ENCODE data around the gene ASXL2.
"Not testable (repeated sequence)": the region's sequence is repeated elsewhere in the genome, so short reads cannot be mapped to it uniquely, and the experiment has no call there.

Gene ASXL2

DNA sequence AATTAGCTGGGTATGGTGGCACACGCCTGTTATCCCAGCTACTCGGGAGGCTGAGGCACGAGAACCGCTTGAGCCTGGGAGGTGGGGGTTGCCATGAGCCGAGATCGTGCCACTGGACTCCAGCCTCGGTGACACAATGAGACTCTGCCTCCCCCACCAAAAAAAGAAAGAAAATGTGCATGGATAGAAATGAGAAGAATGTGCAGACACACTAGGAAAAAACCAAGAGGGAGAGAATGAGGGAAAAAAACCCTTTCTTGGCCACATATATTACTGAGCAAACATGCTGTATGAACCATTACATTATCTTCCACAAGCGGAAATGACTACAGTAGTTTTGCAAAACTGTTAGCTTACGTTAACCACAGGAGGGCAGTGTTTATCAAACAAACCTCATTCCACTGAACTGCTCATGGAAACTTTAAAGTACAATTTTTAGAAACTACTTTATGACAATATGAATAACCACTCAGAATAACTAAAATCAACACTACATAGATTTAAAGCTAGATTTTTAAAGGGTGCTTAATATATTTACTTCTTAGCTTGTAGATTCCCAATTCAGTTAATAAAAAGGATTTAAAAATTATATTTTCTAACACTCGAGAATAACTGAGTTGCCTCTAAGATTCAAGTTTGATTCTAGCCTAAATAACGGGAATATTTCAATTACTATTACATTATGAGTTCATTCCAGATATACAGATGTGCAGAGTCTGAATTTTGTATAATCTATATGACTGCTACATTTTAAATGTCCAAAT lies 26.4 kb downstream of the ASXL2 start:
- peaks cover 4% of the 10 kb centered on the region for H3K36me3 ChIP-seq (ENCODE audit: insufficient read depth, low read length)
- H3K4me1 ChIP-seq (ENCODE audit: control insufficient read depth, insufficient read depth, low read length): peaks cover 10% of the 10 kb centered on the region
- no peaks in the 10 kb centered on the region for H3K9me3 ChIP-seq (replicated peaks; ENCODE audit: low read length)
- H3K9ac ChIP-seq (ENCODE audit: low read depth, low read length): peak overlapping the region; percentile 3
- peak overlapping the region; percentile 49 for H3K4me2 ChIP-seq (ENCODE audit: low read length)
- H3K27me3 ChIP-seq (ENCODE audit: control insufficient read depth, insufficient read depth, low read length): no peaks in the 10 kb centered on the region
- H3K4me3 ChIP-seq (ENCODE audit: low read length): no peak overlapping the region

DNA sequence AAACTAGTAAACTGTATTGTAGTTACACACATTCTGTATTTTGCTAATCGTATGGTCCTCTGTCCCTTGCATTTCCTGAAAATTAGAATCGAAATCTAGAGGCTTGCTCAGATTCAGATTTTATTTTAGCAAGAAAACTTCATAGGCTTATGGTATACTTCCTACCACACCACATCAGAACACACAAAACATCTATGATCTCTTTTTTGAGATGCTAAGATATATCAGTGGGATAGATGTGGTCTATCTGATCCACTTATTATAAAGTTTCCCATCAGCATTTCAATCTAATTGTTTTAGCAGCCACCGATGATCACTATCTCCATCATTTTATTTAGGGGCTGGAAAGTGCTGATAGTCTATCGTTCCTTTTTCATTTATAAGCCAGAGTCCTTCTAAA lies 27.9 kb downstream of the ASXL2 start:
- H3K4me2 ChIP-seq (ENCODE audit: low read length); H3K27me3 ChIP-seq (ENCODE audit: control insufficient read depth, insufficient read depth, low read length); H3K36me3 ChIP-seq (ENCODE audit: insufficient read depth, low read length); H3K4me3 ChIP-seq (ENCODE audit: low read length); H3K4me1 ChIP-seq (ENCODE audit: control insufficient read depth, insufficient read depth, low read length); H3K9ac ChIP-seq (ENCODE audit: low read depth, low read length); H3K9me3 ChIP-seq (replicated peaks; ENCODE audit: low read length): not testable (repeated sequence)

DNA sequence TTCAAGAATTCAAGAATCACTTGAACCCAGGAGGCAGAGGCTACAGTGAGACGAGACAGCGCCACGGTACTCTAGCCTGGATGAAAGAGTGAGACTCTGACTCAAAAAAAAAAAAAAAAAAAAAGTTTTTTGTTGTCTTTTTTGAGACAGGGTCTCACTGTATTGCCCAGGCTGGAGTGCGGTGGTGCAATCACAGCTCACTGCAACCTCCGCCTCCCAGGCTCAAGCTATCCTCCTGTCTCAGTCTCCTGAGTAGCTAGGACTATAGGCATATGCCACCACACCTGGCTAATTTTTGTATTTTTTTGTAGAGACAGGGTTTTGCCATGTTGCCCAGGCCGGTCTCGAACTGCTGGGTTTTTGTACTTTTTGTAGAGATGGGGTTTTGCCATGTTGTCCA lies 28.9 kb downstream of the ASXL2 start:
- not testable (repeated sequence) for H3K4me2 ChIP-seq (ENCODE audit: low read length); H3K4me3 ChIP-seq (ENCODE audit: low read length); H3K9me3 ChIP-seq (replicated peaks; ENCODE audit: low read length); H3K9ac ChIP-seq (ENCODE audit: low read depth, low read length); H3K27me3 ChIP-seq (ENCODE audit: control insufficient read depth, insufficient read depth, low read length); H3K36me3 ChIP-seq (ENCODE audit: insufficient read depth, low read length)
- peaks cover 14% of the 10 kb centered on the region for H3K4me1 ChIP-seq (ENCODE audit: control insufficient read depth, insufficient read depth, low read length)

DNA sequence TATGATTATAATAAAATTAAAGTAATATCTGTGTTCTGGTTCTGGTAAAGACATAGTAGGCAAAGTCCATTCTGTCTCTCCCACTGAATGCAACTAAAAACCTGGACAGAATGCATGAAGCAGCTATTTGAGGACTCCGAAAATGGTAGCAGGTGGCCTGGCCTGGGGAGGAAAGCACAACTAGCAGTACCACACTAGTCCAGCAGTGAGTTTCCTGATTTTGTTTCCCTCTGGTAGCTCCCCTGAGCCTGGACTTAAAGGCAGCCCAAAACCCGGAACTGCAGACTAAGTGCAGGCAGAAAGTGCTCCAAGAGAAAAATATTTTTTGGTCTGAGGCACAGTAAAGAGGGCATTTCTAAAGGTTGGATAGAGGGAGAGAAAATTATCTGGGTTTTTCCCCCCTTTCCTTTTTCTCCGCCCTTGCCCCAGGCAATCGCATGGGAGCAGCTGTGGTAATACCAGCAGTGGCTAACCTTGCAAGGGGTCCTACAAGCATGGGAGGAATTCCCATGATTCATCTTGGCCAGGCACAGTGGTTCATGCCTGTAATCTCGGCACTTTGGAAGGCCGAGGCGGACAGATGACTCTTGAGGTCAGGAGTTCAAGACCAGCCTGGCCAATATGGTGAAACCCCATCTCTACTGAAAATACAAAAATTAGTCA lies 32.3 kb downstream of the ASXL2 start:
- no peak overlapping the region for H3K9ac ChIP-seq (ENCODE audit: low read depth, low read length)

DNA sequence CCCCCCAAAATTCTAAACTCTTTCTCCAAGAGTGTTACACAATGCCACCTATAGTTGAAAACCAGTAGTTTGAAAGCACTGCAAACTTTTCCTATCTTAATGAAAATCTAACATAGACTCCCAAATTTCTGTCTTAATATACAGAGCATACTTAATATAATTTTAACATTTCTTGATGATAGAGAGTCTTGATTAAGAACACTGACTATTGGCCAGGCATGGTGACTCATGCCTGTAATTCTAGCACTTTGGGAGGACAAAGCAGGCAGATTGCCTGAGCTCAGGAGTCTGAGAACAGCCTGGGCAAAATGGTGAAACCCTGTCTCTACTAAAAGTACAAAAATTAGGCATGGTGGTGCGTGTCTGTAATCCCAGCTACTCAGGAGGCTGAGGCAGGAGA lies 34.2 kb downstream of the ASXL2 start:
- H3K4me3 ChIP-seq (ENCODE audit: low read length): no peak overlapping the region
- peaks cover 7% of the 10 kb centered on the region for H3K4me1 ChIP-seq (ENCODE audit: control insufficient read depth, insufficient read depth, low read length)
- H3K36me3 ChIP-seq (ENCODE audit: insufficient read depth, low read length): peaks cover 5% of the 10 kb centered on the region
- H3K9ac ChIP-seq (ENCODE audit: low read depth, low read length): no peak overlapping the region
- no peaks in the 10 kb centered on the region for H3K9me3 ChIP-seq (replicated peaks; ENCODE audit: low read length)
- H3K4me2 ChIP-seq (ENCODE audit: low read length): no peak overlapping the region
- H3K27me3 ChIP-seq (ENCODE audit: control insufficient read depth, insufficient read depth, low read length): no peaks in the 10 kb centered on the region

More for the DNA sequence above, 32.3 kb downstream of the ASXL2 start:
- H3K4me2 ChIP-seq (ENCODE audit: low read length): no peak overlapping the region
- no peaks in the 10 kb centered on the region for H3K27me3 ChIP-seq (ENCODE audit: control insufficient read depth, insufficient read depth, low read length)
- peaks cover 7% of the 10 kb centered on the region for H3K4me1 ChIP-seq (ENCODE audit: control insufficient read depth, insufficient read depth, low read length)
- H3K36me3 ChIP-seq (ENCODE audit: insufficient read depth, low read length): no peaks in the 10 kb centered on the region
- H3K9me3 ChIP-seq (replicated peaks; ENCODE audit: low read length): no peaks in the 10 kb centered on the region
- no peak overlapping the region for H3K4me3 ChIP-seq (ENCODE audit: low read length)

DNA sequence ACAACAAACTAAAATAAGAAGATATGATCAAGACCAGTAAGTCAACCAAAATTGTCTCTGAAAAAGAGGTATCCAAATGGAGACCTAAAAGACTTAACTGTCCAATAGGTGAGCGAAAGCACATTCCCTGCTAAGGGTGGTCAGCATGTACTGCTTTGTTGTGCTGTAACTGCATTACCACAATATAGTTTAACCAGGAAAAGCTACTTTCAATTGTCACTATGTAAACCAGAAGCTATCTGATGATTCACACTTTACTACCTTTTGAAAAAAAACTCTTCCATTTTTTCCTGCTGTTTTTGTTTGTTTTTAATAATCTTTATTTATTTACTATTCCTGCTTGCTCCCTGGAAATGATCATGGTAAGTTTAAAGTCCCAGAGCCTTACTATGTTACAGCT lies 36.1 kb downstream of the ASXL2 start:
- peaks cover 5% of the 10 kb centered on the region for H3K36me3 ChIP-seq (ENCODE audit: insufficient read depth, low read length)
- H3K27me3 ChIP-seq (ENCODE audit: control insufficient read depth, insufficient read depth, low read length): no peaks in the 10 kb centered on the region
- no peak overlapping the region for H3K4me3 ChIP-seq (ENCODE audit: low read length)

DNA sequence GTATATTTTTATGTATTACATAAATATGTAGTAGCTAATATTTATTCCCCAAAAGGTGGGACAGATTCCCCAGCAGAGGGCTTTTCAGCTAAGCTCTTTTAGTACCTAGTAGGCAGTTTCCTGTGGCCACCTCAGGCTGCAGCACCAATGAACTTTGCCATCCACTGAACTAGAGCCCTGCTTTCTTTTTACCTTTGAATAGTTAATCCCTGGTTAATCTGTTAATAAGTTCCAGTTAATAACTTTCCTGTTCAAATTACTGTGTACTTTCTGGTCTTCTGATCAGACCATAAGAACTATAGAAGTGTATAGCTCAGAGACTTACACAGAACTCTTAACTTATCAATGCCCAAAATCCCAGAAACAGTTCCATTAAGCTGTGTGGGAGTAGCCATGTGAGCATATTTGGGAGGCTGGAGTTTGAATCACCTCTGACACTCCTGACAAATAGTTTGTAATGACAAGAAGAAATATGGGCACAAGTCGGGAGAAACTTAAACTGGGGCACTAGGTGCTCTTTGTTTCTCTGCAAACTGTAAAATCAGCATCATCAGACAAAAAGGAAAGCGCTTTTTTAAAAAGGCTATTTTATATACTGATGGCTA lies 40.0 kb downstream of the ASXL2 start:
- Histone ChIP-seq H3K9me3 (replicated peaks; ENCODE audit: low read length) (no peaks in the 10 kb centered on the region), H3K9ac (ENCODE audit: low read depth, low read length) (no peak overlapping the region), H3K4me1 (ENCODE audit: control insufficient read depth, insufficient read depth, low read length) (no peaks in the 10 kb centered on the region), H3K4me2 (ENCODE audit: low read length) (no peak overlapping the region), H3K36me3 (ENCODE audit: insufficient read depth, low read length) (peaks cover 9% of the 10 kb centered on the region), H3K27me3 (ENCODE audit: control insufficient read depth, insufficient read depth, low read length) (no peaks in the 10 kb centered on the region), H3K4me3 (ENCODE audit: low read length) (no peak overlapping the region)

More for the DNA sequence above, 36.1 kb downstream of the ASXL2 start:
- Histone ChIP-seq H3K4me1 (ENCODE audit: control insufficient read depth, insufficient read depth, low read length) (peaks cover 7% of the 10 kb centered on the region), H3K9me3 (replicated peaks; ENCODE audit: low read length) (no peaks in the 10 kb centered on the region), H3K9ac (ENCODE audit: low read depth, low read length) (no peak overlapping the region), H3K4me2 (ENCODE audit: low read length) (no peak overlapping the region)

DNA sequence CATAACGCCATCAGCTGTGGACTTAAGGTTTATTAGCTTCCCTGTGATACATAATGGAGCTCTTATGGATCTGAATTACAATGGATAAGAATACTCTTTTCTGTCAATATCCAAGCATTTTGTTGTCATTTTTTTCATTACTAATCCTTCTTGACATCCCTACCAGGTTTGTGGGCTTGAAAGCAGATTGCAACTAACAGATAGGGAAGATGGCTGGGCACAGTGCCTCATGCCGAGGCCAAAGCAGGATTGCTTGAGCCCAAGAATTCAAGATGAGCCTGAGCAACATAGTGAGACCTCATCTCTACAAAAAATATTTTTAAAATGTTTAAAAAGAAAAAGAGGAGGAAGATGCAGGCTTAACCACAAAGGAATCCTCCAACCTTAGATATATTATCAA lies 42.4 kb downstream of the ASXL2 start:
- peaks cover 21% of the 10 kb centered on the region for H3K36me3 ChIP-seq (ENCODE audit: insufficient read depth, low read length)

DNA sequence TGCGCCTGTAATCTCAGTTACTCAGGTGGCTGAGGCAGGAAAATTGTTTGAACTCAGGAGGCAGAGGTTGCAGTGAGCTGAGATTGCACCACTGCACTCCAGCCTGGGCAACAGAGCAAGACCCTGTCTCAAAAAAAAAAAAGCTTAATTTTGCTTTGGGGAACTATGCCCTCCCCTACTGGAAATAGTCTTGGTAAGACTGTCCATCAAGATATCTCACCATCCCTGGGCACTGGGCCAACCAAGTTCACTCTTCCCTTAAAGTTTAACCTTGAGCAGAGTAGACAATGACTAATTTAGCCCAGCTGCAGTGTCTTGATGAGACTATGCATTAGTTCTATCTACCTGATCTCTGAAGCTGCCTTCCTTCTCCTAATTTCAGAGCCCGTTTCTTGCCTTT lies 44.7 kb downstream of the ASXL2 start:
- no peaks in the 10 kb centered on the region for H3K27me3 ChIP-seq (ENCODE audit: control insufficient read depth, insufficient read depth, low read length)
- H3K36me3 ChIP-seq (ENCODE audit: insufficient read depth, low read length): peaks cover 17% of the 10 kb centered on the region
- H3K9ac ChIP-seq (ENCODE audit: low read depth, low read length): no peak overlapping the region
- H3K4me1 ChIP-seq (ENCODE audit: control insufficient read depth, insufficient read depth, low read length): peaks cover 7% of the 10 kb centered on the region
- no peak overlapping the region for H3K4me3 ChIP-seq (ENCODE audit: low read length)
- H3K4me2 ChIP-seq (ENCODE audit: low read length): no peak overlapping the region
- H3K9me3 ChIP-seq (replicated peaks; ENCODE audit: low read length): peaks cover 3% of the 10 kb centered on the region

More for the DNA sequence above, 42.4 kb downstream of the ASXL2 start:
- Histone ChIP-seq H3K4me2 (ENCODE audit: low read length) (no peak overlapping the region), H3K27me3 (ENCODE audit: control insufficient read depth, insufficient read depth, low read length) (no peaks in the 10 kb centered on the region), H3K9me3 (replicated peaks; ENCODE audit: low read length) (peaks cover 3% of the 10 kb centered on the region), H3K9ac (ENCODE audit: low read depth, low read length) (no peak overlapping the region), H3K4me3 (ENCODE audit: low read length) (no peak overlapping the region), H3K4me1 (ENCODE audit: control insufficient read depth, insufficient read depth, low read length) (no peaks in the 10 kb centered on the region)

DNA sequence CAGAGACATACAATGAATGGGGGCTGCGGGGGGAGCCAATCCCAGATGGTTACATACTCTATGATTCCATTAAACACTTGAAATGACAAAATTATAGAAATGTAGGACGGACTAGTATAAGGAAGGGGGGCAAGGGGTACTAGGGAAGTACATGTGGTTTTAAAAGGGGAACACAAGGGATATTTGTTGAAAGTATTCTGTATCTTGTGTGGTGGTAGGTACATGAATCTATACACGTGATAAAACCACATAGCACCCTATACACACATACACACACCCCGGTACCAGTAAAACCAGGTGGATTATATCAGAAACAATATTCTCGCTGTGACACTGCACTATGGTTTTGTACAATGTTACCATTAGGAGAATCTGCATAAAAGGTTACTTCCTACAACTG lies 45.4 kb downstream of the ASXL2 start:
- peaks cover 3% of the 10 kb centered on the region for H3K9me3 ChIP-seq (replicated peaks; ENCODE audit: low read length)
- peaks cover 17% of the 10 kb centered on the region for H3K36me3 ChIP-seq (ENCODE audit: insufficient read depth, low read length)
- H3K9ac ChIP-seq (ENCODE audit: low read depth, low read length): no peak overlapping the region
- H3K4me1 ChIP-seq (ENCODE audit: control insufficient read depth, insufficient read depth, low read length): peaks cover 7% of the 10 kb centered on the region
- H3K27me3 ChIP-seq (ENCODE audit: control insufficient read depth, insufficient read depth, low read length): no peaks in the 10 kb centered on the region
- no peak overlapping the region for H3K4me2 ChIP-seq (ENCODE audit: low read length)
- no peak overlapping the region for H3K4me3 ChIP-seq (ENCODE audit: low read length)

DNA sequence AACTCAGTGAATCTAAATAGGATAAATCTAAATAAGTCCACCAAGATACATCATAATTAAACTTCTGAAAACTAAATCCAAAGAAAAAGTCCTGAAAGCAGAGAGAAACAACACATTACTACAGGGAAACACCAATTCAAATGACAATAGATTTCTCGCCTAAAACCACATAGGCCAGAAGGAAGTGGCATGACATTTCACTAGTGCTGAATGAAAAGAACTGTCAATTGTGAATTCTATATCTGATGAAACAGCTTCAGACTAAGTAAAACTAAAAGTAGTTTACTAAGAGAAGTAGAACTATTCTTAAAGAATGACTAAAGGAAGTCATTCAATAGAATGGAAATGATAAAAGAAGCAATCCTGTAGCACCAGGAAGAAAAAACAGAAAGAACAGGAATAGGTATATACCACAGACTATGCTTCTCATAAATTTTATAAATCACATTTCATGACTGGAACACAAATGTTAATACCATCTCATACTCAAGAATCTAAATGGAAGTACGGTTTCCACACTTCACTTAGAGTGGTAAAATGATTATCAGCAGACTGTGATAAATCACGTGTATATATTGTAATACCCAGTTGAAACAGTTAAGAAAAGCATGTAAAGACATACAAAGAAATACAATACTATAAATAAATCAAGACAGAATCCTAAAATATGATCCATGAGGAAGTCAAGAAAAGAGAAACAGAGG lies 46.4 kb downstream of the ASXL2 start:
- Histone ChIP-seq H3K36me3 (ENCODE audit: insufficient read depth, low read length) (peaks cover 17% of the 10 kb centered on the region), H3K4me1 (ENCODE audit: control insufficient read depth, insufficient read depth, low read length) (peaks cover 7% of the 10 kb centered on the region), H3K9me3 (replicated peaks; ENCODE audit: low read length) (peaks cover 3% of the 10 kb centered on the region), H3K4me3 (ENCODE audit: low read length) (no peak overlapping the region), H3K4me2 (ENCODE audit: low read length) (no peak overlapping the region), H3K27me3 (ENCODE audit: control insufficient read depth, insufficient read depth, low read length) (no peaks in the 10 kb centered on the region), H3K9ac (ENCODE audit: low read depth, low read length) (no peak overlapping the region)

All from skeletal muscle satellite cell (primary cell).